Right atrium auricular region (tissue), 2 donors: Measurements from ENCODE around the gene USP38. TPM values are rescaled to one million over a fixed set of nuclear protein-coding genes. Genes with fewer than 3 reads are reported as not detected.

Source experiments
- DNase-seq: peaks from one replicate; pipeline ENCODE4 v3.0.0-alpha.2; 2019; ENCODE audit warnings: low spot score
- H3K27ac ChIP-seq, 2 donors: fragments of 200-600 bp; sonication (generic); 1 replicate in 1 of 2; 2 replicates in 1 of 2; pipeline ENCODE4 v1.5.1; 2016 to 2019
- H3K27me3 ChIP-seq, 2 donors: fragments of 200-600 bp; sonication (generic); one replicate each; pipeline versions ENCODE4 v1.5.1 to v1.6.0; 2017 to 2019
- H3K36me3 ChIP-seq: fragments of 200-600 bp; sonication (generic); one replicate; pipeline ENCODE4 v1.5.1; 2016
- H3K4me1 ChIP-seq, 2 donors: fragments of 200-600 bp; sonication (generic); one replicate each; pipeline versions ENCODE4 v1.5.1 to v1.6.0; 2017 to 2019
- H3K4me3 ChIP-seq, 2 donors: fragments of 200-600 bp; sonication (generic); 1 replicate in 1 of 2; 2 replicates in 1 of 2; pipeline ENCODE4 v1.5.1; 2017 to 2019; ENCODE audit warnings: mild to moderate bottlenecking in 1 of 2, moderate library complexity in 1 of 2
- H3K9me3 ChIP-seq, 2 donors: fragments of 200-600 bp; sonication (generic); one replicate each; pipeline ENCODE4 v1.5.1; 2019
- CTCF ChIP-seq, 2 donors: fragments of 200-600 bp; sonication (generic); IDR thresholded peaks; one replicate each; pipeline ENCODE4 v1.5.1; 2019; ENCODE audit warnings: antibody characterized with exemption in 2 of 2
- total RNA-seq, 2 donors: library from RNA; depleted of rRNA; stranded (reverse); fragments of >200 nt; gene quantifications; one replicate each; pipeline ENCODE4 v1.1.0, GENCODE V29; 2016

USP38 gene
- total RNA-seq, 2 donors from 2014 or later: 16.2 to 20.1 TPM

GRCh38 chr4:143186212-143186611 is 1.5 kb downstream of the USP38 start:
- no peaks in the 10 kb centered on the region for H3K9me3 ChIP-seq
- TF ChIP-seq CTCF (IDR thresholded peaks at IDR 0.05): no peak
- no peaks in the 10 kb centered on the region for H3K27me3 ChIP-seq
- peaks cover 8% of the 10 kb centered on the region for H3K36me3 ChIP-seq
- peak overlapping the region; percentile 93 to 97 for H3K27ac ChIP-seq
- no peak for DNase-seq
- H3K4me1 ChIP-seq: peaks cover 0 to 40% of the 10 kb centered on the region in 2 donors
- peak overlapping the region; percentile 97 for H3K4me3 ChIP-seq

- H3K4me1 ChIP-seq: peaks cover 0 to 44% of the 10 kb centered on the region in 2 donors
- DNase-seq: no peak
- no peak for TF ChIP-seq CTCF (IDR thresholded peaks at IDR 0.05)
- H3K36me3 ChIP-seq: peaks cover 8% of the 10 kb centered on the region
- H3K9me3 ChIP-seq: no peaks in the 10 kb centered on the region
- no peaks in the 10 kb centered on the region for H3K27me3 ChIP-seq
- peak overlapping the region; percentile 93 to 97 for H3K27ac ChIP-seq
- peak overlapping the region; percentile 97 for H3K4me3 ChIP-seq
Measured at GRCh38 chr4:143186649-143187048, 1.9 kb downstream of the USP38 start.

GRCh38 chr4:143188136-143189088 is 3.7 kb downstream of the USP38 start:
- no peak for DNase-seq
- Histone ChIP-seq H3K4me1 (peaks cover 0 to 49% of the 10 kb centered on the region in 2 donors), H3K27me3 (no peaks in the 10 kb centered on the region), H3K36me3 (peaks cover 17% of the 10 kb centered on the region), H3K4me3 (peak overlapping the region in 1 of 2 donors; percentile 14), H3K9me3 (no peaks in the 10 kb centered on the region), H3K27ac (peak overlapping the region; percentile 9 to 14)
- TF ChIP-seq CTCF (IDR thresholded peaks at IDR 0.05): no peak

GRCh38 chr4:143189528-143189927 is 4.8 kb downstream of the USP38 start:
- no peak for DNase-seq
- peaks cover 17% of the 10 kb centered on the region for H3K36me3 ChIP-seq

GRCh38 chr4:143195581-143195980 is 10.9 kb downstream of the USP38 start:
- Histone ChIP-seq H3K36me3 (peaks cover 63% of the 10 kb centered on the region), H3K4me3 (no peak overlapping the region), H3K27me3 (no peaks in the 10 kb centered on the region), H3K27ac (no peak overlapping the region), H3K4me1 (peaks cover 0 to 14% of the 10 kb centered on the region in 2 donors), H3K9me3 (no peaks in the 10 kb centered on the region)
- no peak for DNase-seq
- TF ChIP-seq CTCF (IDR thresholded peaks at IDR 0.05): no peak

More at GRCh38 chr4:143189528-143189927, 4.8 kb downstream of the USP38 start:
- H3K4me3 ChIP-seq: no peak overlapping the region
- H3K27ac ChIP-seq: no peak overlapping the region
- peaks cover 0 to 44% of the 10 kb centered on the region in 2 donors for H3K4me1 ChIP-seq
- no peaks in the 10 kb centered on the region for H3K27me3 ChIP-seq
- no peaks in the 10 kb centered on the region for H3K9me3 ChIP-seq
- TF ChIP-seq CTCF (IDR thresholded peaks at IDR 0.05): no peak
